Left lung (tissue), 10 donors: ENCODE results near the gene POLE3. TPM values are rescaled to one million over a fixed set of nuclear protein-coding genes. Genes with fewer than 3 reads are reported as not detected.

Experiments used
- ATAC-seq: fragments of 200-7000 bp; cut with Tn5 transposase; one replicate; pipeline ENCODE4 v1.9.1; 2020; ENCODE audit warnings: moderate library complexity
- DNase-seq, 4 donors: peaks; one replicate each; pipeline ENCODE4 v3.0.0-alpha.2; 2013 to 2020
- H3K27ac ChIP-seq, 2 donors: fragments of 200-600 bp; sonication (generic) in 1 of 2; one replicate each; pipeline versions ENCODE4 v1.5.0 to v1.8.0; 2020 to 2021
- H3K27me3 ChIP-seq, 2 donors: fragments of 200-600 bp; sonication (generic) in 1 of 2; one replicate each; pipeline versions ENCODE4 v1.5.0 to v1.8.0; 2020 to 2021
- H3K36me3 ChIP-seq, 2 donors: fragments of 200-600 bp; sonication (generic) in 1 of 2; one replicate each; pipeline versions ENCODE4 v1.5.0 to v1.8.0; 2020 to 2021
- H3K4me1 ChIP-seq, 2 donors: fragments of 200-600 bp; one replicate each; pipeline ENCODE4 v1.8.0; 2021
- H3K4me3 ChIP-seq, 2 donors: fragments of 200-600 bp; sonication (generic) in 1 of 2; one replicate each; pipeline versions ENCODE4 v1.5.0 to v1.8.0; 2020 to 2021; ENCODE audit warnings: mild to moderate bottlenecking in 1 of 2
- H3K9me3 ChIP-seq, 2 donors: fragments of 200-600 bp; sonication (generic) in 1 of 2; one replicate each; pipeline versions ENCODE4 v1.5.0 to v1.8.0; 2020 to 2021
- CTCF ChIP-seq, 2 donors: fragments of 200-600 bp; sonication (generic) in 1 of 2; IDR thresholded peaks; one replicate each; pipeline versions ENCODE4 v1.5.0 to v1.8.0; 2021; ENCODE audit warnings: antibody characterized with exemption in 2 of 2
- intact Hi-C, 2 donors: fragments of 100-400 bp; cut with DNase I; formaldehyde crosslinking; loops; one replicate each; pipeline versions ENCODE4 v1.11.2 to v1.14.2; 2022
- polyA plus RNA-seq, 6 donors: library from polyadenylated mRNA; unstranded; fragments of 120-200 nt; gene quantifications; one replicate each; pipeline ENCODE4 v1.2.1, GENCODE V29; 2013; ENCODE audit not compliant: insufficient read length in 6 of 6
- total RNA-seq, 2 donors: library from RNA; stranded (reverse); fragmentation: NEBNext Ultra II Directional; extraction: Animal tissue kit (Norgen Biotek cat#: 25700); gene quantifications; one replicate each; pipeline ENCODE4 v1.2.1, GENCODE V29; 2021
- donor health status: DM: no; HTN: yes; CAD: no.
- donor health status: DM: no; HTN: no; CAD: no.

Gene POLE3
- total and polyA plus RNA-seq, 8 donors, result 24.1 to 69.0 (median 64.5) TPM

GRCh38 chr9:113399646-113400200 lies 10.8 kb downstream of the POLE3 start:
- H3K9me3 ChIP-seq, result no peaks in the 10 kb centered on the region
- no peaks in the 10 kb centered on the region for H3K27me3 ChIP-seq
- DNase-seq, result no peak
- no peak overlapping the region for H3K27ac ChIP-seq
- H3K4me3 ChIP-seq, result no peak overlapping the region
- no peak for TF ChIP-seq CTCF (IDR thresholded peaks at IDR 0.05)
- H3K4me1 ChIP-seq, result peaks cover 8 to 52% of the 10 kb centered on the region in 2 donors
- intact Hi-C loops, result no loop called here
- no peak for ATAC-seq
- H3K36me3 ChIP-seq, result no peaks in the 10 kb centered on the region

GRCh38 chr9:113398796-113399195 lies 11.7 kb downstream of the POLE3 start:
- H3K4me3 ChIP-seq, result no peak overlapping the region
- H3K9me3 ChIP-seq, result no peaks in the 10 kb centered on the region
- DNase-seq (no peak), ATAC-seq (no peak)
- no peak overlapping the region for H3K27ac ChIP-seq
- no peaks in the 10 kb centered on the region for H3K27me3 ChIP-seq
- H3K4me1 ChIP-seq, result peaks cover 8 to 43% of the 10 kb centered on the region in 2 donors
- no peaks in the 10 kb centered on the region for H3K36me3 ChIP-seq
- intact Hi-C loops, result no loop called here
- no peak for TF ChIP-seq CTCF (IDR thresholded peaks at IDR 0.05)

- intact Hi-C loops, result no loop called here
- Histone ChIP-seq H3K27me3 (no peaks in the 10 kb centered on the region), H3K4me3 (no peak overlapping the region), H3K27ac (no peak overlapping the region), H3K4me1 (peaks cover 8 to 31% of the 10 kb centered on the region in 2 donors), H3K9me3 (no peaks in the 10 kb centered on the region), H3K36me3 (peaks cover 0 to 12% of the 10 kb centered on the region in 2 donors)
- TF ChIP-seq CTCF (IDR thresholded peaks at IDR 0.05), result no peak
- ATAC-seq (no peak), DNase-seq (no peak)
These were observed 13.3 kb downstream of the POLE3 start for GRCh38 chr9:113397203-113397631.

GRCh38 chr9:113395000-113395861 lies 15.2 kb downstream of the POLE3 start:
- no peak overlapping the region for H3K4me3 ChIP-seq
- peaks cover 0 to 32% of the 10 kb centered on the region in 2 donors for H3K36me3 ChIP-seq
- peaks cover 5 to 17% of the 10 kb centered on the region in 2 donors for H3K4me1 ChIP-seq
- no peak for TF ChIP-seq CTCF (IDR thresholded peaks at IDR 0.05)
- no peaks in the 10 kb centered on the region for H3K27me3 ChIP-seq
- no peak for ATAC-seq
- H3K27ac ChIP-seq, result no peak overlapping the region
- H3K9me3 ChIP-seq, result no peaks in the 10 kb centered on the region
- no peak for DNase-seq
- intact Hi-C loops, result no loop called here

GRCh38 chr9:113393281-113393680 lies 17.2 kb downstream of the POLE3 start:
- intact Hi-C loops, result no loop called here
- no peak overlapping the region for H3K27ac ChIP-seq
- H3K9me3 ChIP-seq, result no peaks in the 10 kb centered on the region
- TF ChIP-seq CTCF (IDR thresholded peaks at IDR 0.05), result no peak
- H3K4me3 ChIP-seq, result no peak overlapping the region
- DNase-seq (no peak), ATAC-seq (no peak)
- H3K27me3 ChIP-seq, result no peaks in the 10 kb centered on the region
- H3K36me3 ChIP-seq, result peaks cover 0 to 52% of the 10 kb centered on the region in 2 donors
- no peaks in the 10 kb centered on the region for H3K4me1 ChIP-seq
